ENCODE results near the gene E4F1. TPM values are rescaled to one million over a fixed set of nuclear protein-coding genes. Genes with fewer than 3 reads are reported as not detected.
"Not testable (repeated sequence)": the region's sequence is repeated elsewhere in the genome, so short reads cannot be mapped to it uniquely, and the experiment has no call there.

E4F1 gene
- total and polyA plus RNA-seq, 8 donors, result 8.7 to 48.4 (median 9.9) TPM

GRCh38 chr16:2252806-2253148 is 29.4 kb downstream of the E4F1 start:
- DNase-seq (peak in 1 of 6 donors; percentile 14), ATAC-seq (no peak), FAIRE-seq (no peak)
- 92 to 96% methylated on average over 7 of the region's 7 CpGs for WGBS, 2 donors
- no peak for TF ChIP-seq CTCF (IDR thresholded peaks at IDR 0.05)
- Histone ChIP-seq H3K36me3 (peaks cover 2 to 48% (median 40%) of the 10 kb centered on the region in 3 donors), H3K27me3 (no peaks in the 10 kb centered on the region), H3K4me3 (no peak overlapping the region), H3K9me3 (no peaks in the 10 kb centered on the region), H3K4me1 (peaks cover 0 to 21% (median 8%) of the 10 kb centered on the region in 3 donors), H3K27ac (peak overlapping the region in 2 of 4 donors; percentile 67 to 80)
- intact Hi-C loops (cut with DNase I), result loop anchor here in 1 of 3 donors (10.0 kb wide), 1 partner anchor 58 kb away; the partner anchor contains the start of gene CASKIN1

DNA sequence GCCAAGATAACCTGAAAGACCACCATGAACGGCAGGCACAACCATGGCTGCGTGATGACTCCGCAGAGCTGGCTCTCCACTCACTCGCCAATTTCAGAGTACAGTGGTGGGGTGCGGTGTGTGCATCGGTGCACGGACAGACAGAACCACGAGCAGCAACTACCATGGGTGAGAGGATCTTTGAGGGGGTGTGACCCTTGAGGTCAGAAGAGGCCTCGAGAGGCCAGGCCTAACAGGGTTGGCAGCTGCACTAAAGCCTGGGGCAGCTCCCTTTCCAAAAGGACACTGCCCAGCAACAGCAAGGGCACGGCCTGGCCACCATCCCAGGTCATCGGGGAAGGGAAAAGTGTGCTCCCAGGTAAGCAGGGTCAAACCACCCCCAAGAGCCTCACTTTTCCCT is 29.9 kb downstream of the E4F1 start:
- intact Hi-C loops (cut with DNase I), result loop anchor here in 1 of 3 donors (10.0 kb wide), 1 partner anchor 58 kb away; the partner anchor contains the start of gene CASKIN1
- DNase-seq, result peak in 2 of 6 donors; percentile 16 to 30
- no peak for ATAC-seq
- H3K27ac ChIP-seq, result no peak overlapping the region
- no peak overlapping the region for H3K4me3 ChIP-seq
- no peaks in the 10 kb centered on the region for H3K9me3 ChIP-seq
- no peak for TF ChIP-seq CTCF (IDR thresholded peaks at IDR 0.05)
- peaks cover 0 to 21% (median 8%) of the 10 kb centered on the region in 3 donors for H3K4me1 ChIP-seq
- no peaks in the 10 kb centered on the region for H3K27me3 ChIP-seq
- WGBS, 2 donors, result 87 to 91% methylated on average over 11 of the region's 11 CpGs
- H3K36me3 ChIP-seq, result peaks cover 2 to 53% (median 41%) of the 10 kb centered on the region in 3 donors
- FAIRE-seq, result no peak

DNA sequence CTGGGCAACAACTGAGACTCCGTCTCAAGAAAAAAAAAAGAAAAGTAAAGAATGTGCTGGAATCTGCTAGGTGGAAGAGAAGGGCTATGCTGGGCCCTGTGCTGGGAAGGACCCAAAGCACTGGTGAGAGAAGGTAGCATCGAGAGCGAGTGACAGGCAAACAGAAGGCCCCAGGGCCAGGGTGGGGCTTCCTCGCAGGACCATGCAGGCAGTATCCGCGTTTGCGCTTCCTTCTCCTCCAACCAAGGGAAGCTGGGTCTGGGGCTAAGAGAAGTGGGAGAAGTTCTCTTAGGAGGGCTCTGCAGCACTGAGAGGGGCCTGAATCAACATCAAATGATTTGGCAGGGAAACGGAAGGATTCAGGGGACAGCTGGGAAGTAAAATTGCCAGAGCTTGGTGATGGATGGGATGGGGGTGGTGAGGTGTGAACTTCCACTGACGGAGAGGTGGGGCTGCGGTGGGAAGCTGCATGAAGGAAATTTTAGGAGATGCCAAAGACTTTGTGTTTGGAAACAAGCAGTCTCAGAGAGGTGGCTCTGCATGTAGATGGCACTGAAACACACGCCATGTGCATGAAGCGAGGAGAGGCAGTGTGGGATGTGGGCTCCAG is 33.2 kb downstream of the E4F1 start:
- H3K27me3 ChIP-seq, result no peaks in the 10 kb centered on the region
- ATAC-seq, result no peak
- TF ChIP-seq CTCF (IDR thresholded peaks at IDR 0.05), result no peak
- peaks cover 0 to 11% (median 8%) of the 10 kb centered on the region in 3 donors for H3K4me1 ChIP-seq
- FAIRE-seq, result no peak
- peak in 2 of 6 donors; percentile 17 to 20 for DNase-seq
- no peak overlapping the region for H3K27ac ChIP-seq
- 90 to 92% methylated on average over 12 of the region's 12 CpGs for WGBS, 2 donors
- H3K36me3 ChIP-seq, result peaks cover 2 to 80% (median 46%) of the 10 kb centered on the region in 3 donors
- intact Hi-C loops (cut with DNase I), result loop anchor here in 1 of 3 donors (10.0 kb wide), 1 partner anchor 62 kb away; the partner anchor contains the start of gene CASKIN1
- no peak overlapping the region for H3K4me3 ChIP-seq
- no peaks in the 10 kb centered on the region for H3K9me3 ChIP-seq

GRCh38 chr16:2257726-2258125 is 34.3 kb downstream of the E4F1 start:
- Histone ChIP-seq H3K27ac (no peak overlapping the region), H3K36me3 (peaks cover 9 to 88% (median 57%) of the 10 kb centered on the region in 3 donors), H3K27me3 (no peaks in the 10 kb centered on the region), H3K4me3 (no peak overlapping the region), H3K4me1 (peaks cover 0 to under 1% (median 0%) of the 10 kb centered on the region in 3 donors), H3K9me3 (no peaks in the 10 kb centered on the region)
- intact Hi-C loops (cut with DNase I), result loop anchor here in 1 of 3 donors (10.0 kb wide), 1 partner anchor 63 kb away; the partner anchor contains the start of gene CASKIN1
- TF ChIP-seq CTCF (IDR thresholded peaks at IDR 0.05), result no peak
- 88 to 98% methylated on average over 6 of the region's 6 CpGs for WGBS, 2 donors
- DNase-seq, result peak in 2 of 6 donors; percentile 5 to 15
- no peak for FAIRE-seq
- no peak for ATAC-seq

GRCh38 chr16:2258530-2258929 is 35.1 kb downstream of the E4F1 start:
- DNase-seq, FAIRE-seq, H3K4me3 ChIP-seq, H3K27me3 ChIP-seq, H3K27ac ChIP-seq, ATAC-seq, H3K4me1 ChIP-seq, H3K9me3 ChIP-seq: not testable (repeated sequence)
- intact Hi-C loops (cut with DNase I), result loop anchor here in 1 of 3 donors (10.0 kb wide), 1 partner anchor 64 kb away; the partner anchor contains the start of gene CASKIN1
- WGBS, 2 donors, result 94 to 96% methylated on average over 7 of the region's 7 CpGs
- peaks cover 9 to 90% (median 59%) of the 10 kb centered on the region in 3 donors for H3K36me3 ChIP-seq

All from pancreas (tissue), 10 donors.